SK-N-SH treated with all-trans-retinoic acid at 6 μM for 48 hours (cell line): ENCODE measurements around the gene MED29.

Source experiments
- ATAC-seq: fragments of 200-7000 bp; cut with Tn5 transposase; 3 replicates; pipeline ENCODE4 v1.9.1; 2020; ENCODE audit warnings: mild to moderate bottlenecking, moderate library complexity
- ARNTL ChIP-seq: fragments of 450-650 bp; formaldehyde crosslinking; IDR thresholded peaks from 2 replicates; pipeline ENCODE4 v1.5.0; 2020; ENCODE audit warnings: low read depth, mild to moderate bottlenecking, moderate library complexity, borderline replicate concordance
- BACH2 ChIP-seq: fragments of 250-450 bp; sonication (Bioruptor Pico); IDR thresholded peaks from 2 replicates; pipeline ENCODE4 v1.9.0; 2021; ENCODE audit warnings: mild to moderate bottlenecking, borderline replicate concordance
- CSDC2 ChIP-seq: fragments of 250-450 bp; sonication (Bioruptor Pico); IDR thresholded peaks from 2 replicates; pipeline ENCODE4 v1.5.0; 2020; ENCODE audit warnings: mild to moderate bottlenecking, moderate library complexity
- ESRRG ChIP-seq: fragments of 250-450 bp; sonication (Bioruptor Pico); IDR thresholded peaks from 2 replicates; pipeline ENCODE4 v1.6.1; 2021; ENCODE audit warnings: mild to moderate bottlenecking
- GLIS3 ChIP-seq: fragments of 250-450 bp; sonication (Bioruptor Pico); IDR thresholded peaks from 2 replicates; pipeline ENCODE4 v1.5.0; 2020; ENCODE audit warnings: mild to moderate bottlenecking, moderate library complexity
- ISL1 ChIP-seq: fragments of 250-450 bp; sonication (Bioruptor Pico); IDR thresholded peaks from 2 replicates; pipeline ENCODE4 v2.1.2; 2022; ENCODE audit warnings: mild to moderate bottlenecking, moderate library complexity
- OSR1 ChIP-seq: fragments of 250-450 bp; sonication (Bioruptor Pico); IDR thresholded peaks from 2 replicates; pipeline ENCODE4 v1.8.0; 2022; ENCODE audit warnings: moderate library complexity, mild to moderate bottlenecking, inconsistent platforms
- PPARA ChIP-seq: fragments of 250-450 bp; sonication (Bioruptor Pico); IDR thresholded peaks from 2 replicates; pipeline ENCODE4 v1.5.0; 2020; ENCODE audit warnings: mild to moderate bottlenecking, borderline replicate concordance
- RARB ChIP-seq: fragments of 250-450 bp; sonication (Bioruptor Pico); IDR thresholded peaks from 2 replicates; pipeline ENCODE4 v1.8.0; 2021; ENCODE audit warnings: mild to moderate bottlenecking, moderate library complexity
- SNAI2 ChIP-seq: fragments of 250-450 bp; sonication (Bioruptor Pico); IDR thresholded peaks from 2 replicates; pipeline ENCODE4 v1.5.0; 2020; ENCODE audit warnings: mild to moderate bottlenecking, moderate library complexity
- TCF4 ChIP-seq: fragments of 250-450 bp; sonication (Bioruptor Pico); IDR thresholded peaks from 2 replicates; pipeline ENCODE4 v1.8.0; 2021; ENCODE audit warnings: mild to moderate bottlenecking, moderate library complexity, borderline replicate concordance
- TOX ChIP-seq: fragments of 250-450 bp; sonication (Bioruptor Pico); IDR thresholded peaks from 2 replicates; pipeline ENCODE4 v1.8.0; 2021; ENCODE audit warnings: mild to moderate bottlenecking, moderate library complexity, borderline replicate concordance
- ZC3H10 ChIP-seq: fragments of 250-450 bp; sonication (Bioruptor Pico); IDR thresholded peaks from 2 replicates; pipeline ENCODE4 v1.5.1; 2021; ENCODE audit warnings: mild to moderate bottlenecking, moderate library complexity
- ZFP3 ChIP-seq: fragments of 250-450 bp; sonication (Bioruptor Pico); IDR thresholded peaks from 2 replicates; pipeline ENCODE4 v1.5.0; 2020; ENCODE audit warnings: mild to moderate bottlenecking, moderate library complexity
- ZNF565 ChIP-seq: fragments of 450-650 bp; formaldehyde crosslinking; conservative IDR thresholded peaks from 2 replicates; pipeline ENCODE4 v1.5.0; 2020; ENCODE audit warnings: low read depth, mild to moderate bottlenecking, moderate library complexity
- ZNF70 ChIP-seq: fragments of 450-650 bp; formaldehyde crosslinking; IDR thresholded peaks from 2 replicates; pipeline ENCODE4 v1.5.0; 2020; ENCODE audit warnings: mild to moderate bottlenecking, moderate library complexity
- ZNF8 ChIP-seq: fragments of 450-650 bp; formaldehyde crosslinking; IDR thresholded peaks from 2 replicates; pipeline ENCODE4 v1.5.0; 2020; ENCODE audit warnings: mild to moderate bottlenecking, moderate library complexity
- TF ChIP-seq, protein P1 (sequence below): fragments of 250-450 bp; sonication (Bioruptor Pico); IDR thresholded peaks from 2 replicates; pipeline ENCODE4 v1.5.0; 2020; ENCODE audit warnings: mild to moderate bottlenecking, moderate library complexity
- TF ChIP-seq, protein P2 (sequence below): fragments of 250-450 bp; sonication (Bioruptor Pico); IDR thresholded peaks from 2 replicates; pipeline ENCODE4 v1.8.0; 2020; ENCODE audit warnings: mild to moderate bottlenecking, moderate library complexity, borderline replicate concordance
- TF ChIP-seq, protein P3 (sequence below): fragments of 250-450 bp; sonication (Bioruptor Pico); IDR thresholded peaks from 2 replicates; pipeline ENCODE4 v1.5.1; 2021; ENCODE audit warnings: mild to moderate bottlenecking, moderate library complexity
- TF ChIP-seq, protein P4 (sequence below): fragments of 250-450 bp; sonication (Bioruptor Pico); IDR thresholded peaks from 2 replicates; pipeline ENCODE4 v1.5.1; 2020; ENCODE audit warnings: low read depth, mild to moderate bottlenecking, moderate library complexity

Gene MED29

DNA sequence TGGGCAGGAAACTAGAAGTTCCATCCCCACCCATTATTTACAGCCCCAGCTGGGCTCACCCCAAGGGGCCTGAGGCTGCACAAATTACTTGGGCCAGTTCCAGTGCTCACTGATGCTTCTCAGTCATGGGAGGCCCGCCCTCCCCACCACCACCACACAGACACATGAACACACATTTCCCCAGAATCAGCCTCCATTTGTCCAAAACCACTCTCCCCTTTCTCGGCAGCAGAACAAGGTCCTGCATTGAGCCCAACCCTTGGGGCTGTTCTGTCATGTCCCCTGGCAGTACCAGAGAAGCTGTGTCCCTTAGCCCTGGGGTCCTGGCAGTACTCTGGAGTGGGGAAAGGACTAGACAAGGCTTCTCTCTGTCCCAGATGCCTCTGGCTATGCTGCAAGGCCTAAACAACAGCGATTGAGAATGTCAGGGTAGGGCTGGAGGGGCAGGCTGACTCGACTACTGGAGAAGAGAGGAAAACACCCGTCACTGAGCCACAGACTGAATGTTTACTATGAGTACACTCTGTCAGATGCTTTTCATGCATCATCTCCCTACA is 27.2 kb upstream of the MED29 start:
- no peak for TF ChIP-seq BACH2 (CRISPR knock-in tag)
- TF ChIP-seq TCF4 (CRISPR knock-in tag), result no peak
- TF ChIP-seq GLIS3 (CRISPR knock-in tag), result no peak
- TF ChIP-seq TOX (CRISPR knock-in tag), result no peak
- no peak for TF ChIP-seq ZNF565 (CRISPR knock-in tag)
- TF ChIP-seq, protein P1, sequence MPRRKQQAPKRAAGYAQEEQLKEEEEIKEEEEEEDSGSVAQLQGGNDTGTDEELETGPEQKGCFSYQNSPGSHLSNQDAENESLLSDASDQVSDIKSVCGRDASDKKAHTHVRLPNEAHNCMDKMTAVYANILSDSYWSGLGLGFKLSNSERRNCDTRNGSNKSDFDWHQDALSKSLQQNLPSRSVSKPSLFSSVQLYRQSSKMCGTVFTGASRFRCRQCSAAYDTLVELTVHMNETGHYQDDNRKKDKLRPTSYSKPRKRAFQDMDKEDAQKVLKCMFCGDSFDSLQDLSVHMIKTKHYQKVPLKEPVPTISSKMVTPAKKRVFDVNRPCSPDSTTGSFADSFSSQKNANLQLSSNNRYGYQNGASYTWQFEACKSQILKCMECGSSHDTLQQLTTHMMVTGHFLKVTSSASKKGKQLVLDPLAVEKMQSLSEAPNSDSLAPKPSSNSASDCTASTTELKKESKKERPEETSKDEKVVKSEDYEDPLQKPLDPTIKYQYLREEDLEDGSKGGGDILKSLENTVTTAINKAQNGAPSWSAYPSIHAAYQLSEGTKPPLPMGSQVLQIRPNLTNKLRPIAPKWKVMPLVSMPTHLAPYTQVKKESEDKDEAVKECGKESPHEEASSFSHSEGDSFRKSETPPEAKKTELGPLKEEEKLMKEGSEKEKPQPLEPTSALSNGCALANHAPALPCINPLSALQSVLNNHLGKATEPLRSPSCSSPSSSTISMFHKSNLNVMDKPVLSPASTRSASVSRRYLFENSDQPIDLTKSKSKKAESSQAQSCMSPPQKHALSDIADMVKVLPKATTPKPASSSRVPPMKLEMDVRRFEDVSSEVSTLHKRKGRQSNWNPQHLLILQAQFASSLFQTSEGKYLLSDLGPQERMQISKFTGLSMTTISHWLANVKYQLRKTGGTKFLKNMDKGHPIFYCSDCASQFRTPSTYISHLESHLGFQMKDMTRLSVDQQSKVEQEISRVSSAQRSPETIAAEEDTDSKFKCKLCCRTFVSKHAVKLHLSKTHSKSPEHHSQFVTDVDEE (CRISPR knock-in tag), result no peak
- TF ChIP-seq SNAI2 (CRISPR knock-in tag), result no peak
- no peak for TF ChIP-seq OSR1 (CRISPR knock-in tag)
- ATAC-seq, result no peak; the same call in 1 of the 3 replicates

DNA sequence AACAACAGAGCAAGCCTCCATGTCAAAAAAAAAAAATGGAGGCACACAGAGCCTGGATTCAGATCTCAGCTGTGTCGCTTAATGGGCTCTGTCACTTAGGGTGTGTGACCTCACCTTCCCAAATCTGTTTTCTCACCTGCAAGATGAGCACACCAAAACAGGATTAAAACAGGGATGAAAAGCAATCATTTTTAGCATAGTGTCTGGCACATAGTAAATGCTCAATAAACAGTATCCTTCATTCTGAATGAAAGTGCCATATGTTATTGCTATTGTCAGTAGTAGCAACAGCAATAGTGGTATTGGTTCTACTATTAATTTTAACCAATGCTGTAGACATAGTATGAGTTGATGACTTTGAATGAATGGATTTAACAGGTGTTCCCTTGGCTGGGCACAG is 25.6 kb upstream of the MED29 start:
- TF ChIP-seq CSDC2, result no peak
- TF ChIP-seq, protein P1 (CRISPR knock-in tag), result no peak
- TF ChIP-seq GLIS3 (CRISPR knock-in tag), result no peak
- TF ChIP-seq, protein P2, sequence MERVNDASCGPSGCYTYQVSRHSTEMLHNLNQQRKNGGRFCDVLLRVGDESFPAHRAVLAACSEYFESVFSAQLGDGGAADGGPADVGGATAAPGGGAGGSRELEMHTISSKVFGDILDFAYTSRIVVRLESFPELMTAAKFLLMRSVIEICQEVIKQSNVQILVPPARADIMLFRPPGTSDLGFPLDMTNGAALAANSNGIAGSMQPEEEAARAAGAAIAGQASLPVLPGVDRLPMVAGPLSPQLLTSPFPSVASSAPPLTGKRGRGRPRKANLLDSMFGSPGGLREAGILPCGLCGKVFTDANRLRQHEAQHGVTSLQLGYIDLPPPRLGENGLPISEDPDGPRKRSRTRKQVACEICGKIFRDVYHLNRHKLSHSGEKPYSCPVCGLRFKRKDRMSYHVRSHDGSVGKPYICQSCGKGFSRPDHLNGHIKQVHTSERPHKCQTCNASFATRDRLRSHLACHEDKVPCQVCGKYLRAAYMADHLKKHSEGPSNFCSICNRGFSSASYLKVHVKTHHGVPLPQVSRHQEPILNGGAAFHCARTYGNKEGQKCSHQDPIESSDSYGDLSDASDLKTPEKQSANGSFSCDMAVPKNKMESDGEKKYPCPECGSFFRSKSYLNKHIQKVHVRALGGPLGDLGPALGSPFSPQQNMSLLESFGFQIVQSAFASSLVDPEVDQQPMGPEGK (CRISPR knock-in tag), result no peak
- TF ChIP-seq ZNF70 (CRISPR knock-in tag), result no peak
- no peak for TF ChIP-seq ISL1
- no peak for TF ChIP-seq RARB (CRISPR knock-in tag)
- no peak for ATAC-seq

DNA sequence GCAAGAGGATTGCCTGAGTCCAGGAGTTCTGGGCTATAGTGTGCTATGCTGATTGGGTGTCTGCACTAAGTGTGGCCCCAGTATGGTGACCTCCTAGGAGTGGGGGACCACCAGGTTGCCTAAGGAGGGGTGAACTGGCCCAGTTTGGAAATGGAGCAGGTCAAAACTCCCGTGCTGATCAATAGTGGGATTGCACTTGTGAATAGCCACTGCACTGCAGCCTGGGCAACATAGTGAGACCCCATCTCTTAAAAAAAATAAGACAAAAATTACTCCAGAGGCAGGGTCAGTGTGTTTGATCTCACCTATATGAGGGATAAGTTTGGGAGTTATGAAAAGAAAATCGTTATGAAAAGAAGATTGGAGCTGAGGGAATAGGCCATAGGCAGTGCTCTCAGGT is 22.0 kb upstream of the MED29 start:
- TF ChIP-seq CSDC2 (no peak), PPARA (no peak), SNAI2 (CRISPR knock-in tag) (no peak), BACH2 (CRISPR knock-in tag) (no peak), ZC3H10 (no peak), ESRRG (CRISPR knock-in tag) (no peak), TCF4 (CRISPR knock-in tag) (no peak), OSR1 (CRISPR knock-in tag) (no peak), ZNF565 (CRISPR knock-in tag) (no peak), ZNF8 (CRISPR knock-in tag) (no peak), ISL1 (no peak), GLIS3 (CRISPR knock-in tag) (no peak), ZFP3 (CRISPR knock-in tag) (no peak), ZNF70 (CRISPR knock-in tag) (no peak), ARNTL (CRISPR knock-in tag) (no peak)
- TF ChIP-seq, protein P3, sequence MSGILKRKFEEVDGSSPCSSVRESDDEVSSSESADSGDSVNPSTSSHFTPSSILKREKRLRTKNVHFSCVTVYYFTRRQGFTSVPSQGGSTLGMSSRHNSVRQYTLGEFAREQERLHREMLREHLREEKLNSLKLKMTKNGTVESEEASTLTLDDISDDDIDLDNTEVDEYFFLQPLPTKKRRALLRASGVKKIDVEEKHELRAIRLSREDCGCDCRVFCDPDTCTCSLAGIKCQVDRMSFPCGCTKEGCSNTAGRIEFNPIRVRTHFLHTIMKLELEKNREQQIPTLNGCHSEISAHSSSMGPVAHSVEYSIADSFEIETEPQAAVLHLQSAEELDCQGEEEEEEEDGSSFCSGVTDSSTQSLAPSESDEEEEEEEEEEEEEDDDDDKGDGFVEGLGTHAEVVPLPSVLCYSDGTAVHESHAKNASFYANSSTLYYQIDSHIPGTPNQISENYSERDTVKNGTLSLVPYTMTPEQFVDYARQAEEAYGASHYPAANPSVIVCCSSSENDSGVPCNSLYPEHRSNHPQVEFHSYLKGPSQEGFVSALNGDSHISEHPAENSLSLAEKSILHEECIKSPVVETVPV, result no peak
- TF ChIP-seq, protein P2 (CRISPR knock-in tag), result no peak
- TF ChIP-seq, protein P4, sequence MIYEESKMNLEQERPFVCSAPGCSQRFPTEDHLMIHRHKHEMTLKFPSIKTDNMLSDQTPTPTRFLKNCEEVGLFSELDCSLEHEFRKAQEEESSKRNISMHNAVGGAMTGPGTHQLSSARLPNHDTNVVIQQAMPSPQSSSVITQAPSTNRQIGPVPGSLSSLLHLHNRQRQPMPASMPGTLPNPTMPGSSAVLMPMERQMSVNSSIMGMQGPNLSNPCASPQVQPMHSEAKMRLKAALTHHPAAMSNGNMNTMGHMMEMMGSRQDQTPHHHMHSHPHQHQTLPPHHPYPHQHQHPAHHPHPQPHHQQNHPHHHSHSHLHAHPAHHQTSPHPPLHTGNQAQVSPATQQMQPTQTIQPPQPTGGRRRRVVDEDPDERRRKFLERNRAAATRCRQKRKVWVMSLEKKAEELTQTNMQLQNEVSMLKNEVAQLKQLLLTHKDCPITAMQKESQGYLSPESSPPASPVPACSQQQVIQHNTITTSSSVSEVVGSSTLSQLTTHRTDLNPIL, result no peak
- TF ChIP-seq, protein P1 (CRISPR knock-in tag), result no peak
- TF ChIP-seq, all 23 proteins: peak for 0

More for the DNA sequence above, 22.0 kb upstream of the MED29 start:
- ATAC-seq, result no peak
